ENCODE measurements around the gene PLB1. TPM values are rescaled to one million over a fixed set of nuclear protein-coding genes. Genes with fewer than 3 reads are reported as not detected.
A peak's percentile ranks its signal among the peaks of the same experiment; 100 is the strongest.

PLB1 gene
- polyA plus RNA-seq, 3 donors: 20.2 to 35.8 (median 23.9) TPM

DNA sequence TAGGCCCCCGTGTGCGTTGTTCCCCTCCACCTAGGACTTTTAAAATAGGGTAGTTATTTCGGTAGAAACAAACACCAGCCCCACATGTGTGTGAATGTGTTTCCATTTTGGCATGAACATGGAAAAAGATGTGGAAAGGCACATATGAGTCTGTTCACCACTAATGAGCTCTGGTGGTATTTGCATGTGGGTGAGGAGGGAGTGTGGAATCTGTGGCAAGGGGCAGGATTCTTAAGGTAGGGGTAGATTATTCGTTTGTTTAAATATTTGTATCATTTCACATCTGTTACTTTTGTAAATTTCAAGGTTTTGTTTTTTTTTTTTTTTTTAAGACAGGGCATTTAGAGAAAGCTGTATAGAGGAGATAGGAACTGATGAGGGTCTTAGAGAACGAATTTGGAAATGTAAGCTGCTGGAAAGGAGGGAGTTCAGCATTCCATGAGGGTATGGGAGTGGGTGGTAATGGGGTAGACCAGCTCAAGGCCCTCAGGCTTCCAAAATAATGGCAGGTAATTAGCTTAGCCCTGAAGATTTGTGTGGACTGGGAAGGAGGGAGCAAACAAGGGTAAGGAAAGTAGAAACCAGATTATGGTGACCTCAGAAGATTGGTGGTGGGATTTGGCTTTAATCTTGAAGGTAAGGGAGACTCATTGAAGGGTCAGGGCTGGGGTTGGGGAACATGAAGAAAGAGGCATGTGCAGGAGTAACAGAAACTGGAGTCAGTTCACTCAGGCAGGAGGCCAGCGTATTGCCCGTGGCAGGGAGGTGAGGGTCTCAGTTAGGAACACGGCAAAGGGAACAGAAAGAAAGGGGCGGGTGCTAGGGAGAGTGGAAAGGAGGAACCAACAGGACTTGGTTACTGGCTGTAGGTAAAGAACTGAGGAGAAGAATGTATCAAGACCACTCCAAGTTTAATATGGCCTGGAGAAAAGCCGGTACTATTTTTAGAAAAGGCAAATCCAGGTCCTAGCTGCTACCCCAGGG is 123.6 kb downstream of the PLB1 start:
- no peaks in the 10 kb centered on the region for H3K9me3 ChIP-seq (replicated peaks in 1 of 2; ENCODE audit: control insufficient read depth in 1 of 2, insufficient read depth in 1 of 2, low read length in 2 of 2)
- H3K4me2 ChIP-seq (replicated peaks; ENCODE audit: extremely low read depth, low read length, poor library complexity, severe bottlenecking): peak overlapping the region; percentile 55
- H3K36me3 ChIP-seq (replicated peaks in 1 of 2; ENCODE audit: control insufficient read depth in 1 of 2, insufficient read depth in 2 of 2, low read length in 2 of 2): peaks cover 32 to 47% of the 10 kb centered on the region in 2 donors
- TF ChIP-seq, protein P1, sequence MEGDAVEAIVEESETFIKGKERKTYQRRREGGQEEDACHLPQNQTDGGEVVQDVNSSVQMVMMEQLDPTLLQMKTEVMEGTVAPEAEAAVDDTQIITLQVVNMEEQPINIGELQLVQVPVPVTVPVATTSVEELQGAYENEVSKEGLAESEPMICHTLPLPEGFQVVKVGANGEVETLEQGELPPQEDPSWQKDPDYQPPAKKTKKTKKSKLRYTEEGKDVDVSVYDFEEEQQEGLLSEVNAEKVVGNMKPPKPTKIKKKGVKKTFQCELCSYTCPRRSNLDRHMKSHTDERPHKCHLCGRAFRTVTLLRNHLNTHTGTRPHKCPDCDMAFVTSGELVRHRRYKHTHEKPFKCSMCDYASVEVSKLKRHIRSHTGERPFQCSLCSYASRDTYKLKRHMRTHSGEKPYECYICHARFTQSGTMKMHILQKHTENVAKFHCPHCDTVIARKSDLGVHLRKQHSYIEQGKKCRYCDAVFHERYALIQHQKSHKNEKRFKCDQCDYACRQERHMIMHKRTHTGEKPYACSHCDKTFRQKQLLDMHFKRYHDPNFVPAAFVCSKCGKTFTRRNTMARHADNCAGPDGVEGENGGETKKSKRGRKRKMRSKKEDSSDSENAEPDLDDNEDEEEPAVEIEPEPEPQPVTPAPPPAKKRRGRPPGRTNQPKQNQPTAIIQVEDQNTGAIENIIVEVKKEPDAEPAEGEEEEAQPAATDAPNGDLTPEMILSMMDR (IDR thresholded peaks at IDR 0.05): no peak
- H3K4me3 ChIP-seq (replicated peaks in 1 of 3; ENCODE audit: low read depth in 2 of 3, low read length in 3 of 3): peak overlapping the region in 1 of 3 experiments; percentile 44
- Mint-ChIP-seq H3K36me3 (peaks cover 33 to 62% of the 10 kb centered on the region in 2 donors), H3K27me3 (ENCODE audit: low read depth in 3 of 3) (no peaks in the 10 kb centered on the region), H3K9me3 (peaks cover 0 to 4% (median 0%) of the 10 kb centered on the region in 7 donors), H3K4me1 (peaks cover 46% of the 10 kb centered on the region), H3K4me3 (peak overlapping the region; percentile 11 to 58), H3K27ac (peak overlapping the region; percentile 96 to 99 (median 98))
- peaks cover 35 to 37% of the 10 kb centered on the region in 2 donors for H3K4me1 ChIP-seq (ENCODE audit: control insufficient read depth in 1 of 2, insufficient read depth in 2 of 2, low read length in 2 of 2)
- H3K9ac ChIP-seq (ENCODE audit: insufficient read depth, low read length, poor library complexity, severe bottlenecking): peak overlapping the region; percentile 2
- H3K27ac ChIP-seq (ENCODE audit: low read depth in 1 of 2, low read length in 2 of 2): peak overlapping the region in 1 of 2 donors; percentile 96
- no peaks in the 10 kb centered on the region for H3K27me3 ChIP-seq (ENCODE audit: control insufficient read depth in 2 of 2, insufficient read depth in 2 of 2, low read length in 2 of 2)
- H2AFZ ChIP-seq (ENCODE audit: insufficient read depth, low read depth, low read length, poor library complexity, severe bottlenecking): peak overlapping the region; percentile 31
- peak in 2 of 3 donors; percentile 12 to 32 for DNase-seq
- H4K20me1 ChIP-seq (ENCODE audit: insufficient read depth, low read length): no peaks in the 10 kb centered on the region
- intact Hi-C loops (cut with micrococcal nuclease): loop anchor here in 1 of 2 donors (2.0 to 5.0 kb wide), 3 partner anchors 19 to 133 kb away; partner anchors contain the start of gene PPP1CB
- WGBS (ENCODE audit: insufficient coverage): 26% methylated on average over 5 of the region's 10 CpGs
- peaks cover 4% of the 10 kb centered on the region for H3K79me2 ChIP-seq (ENCODE audit: insufficient read depth, low read length)

DNA sequence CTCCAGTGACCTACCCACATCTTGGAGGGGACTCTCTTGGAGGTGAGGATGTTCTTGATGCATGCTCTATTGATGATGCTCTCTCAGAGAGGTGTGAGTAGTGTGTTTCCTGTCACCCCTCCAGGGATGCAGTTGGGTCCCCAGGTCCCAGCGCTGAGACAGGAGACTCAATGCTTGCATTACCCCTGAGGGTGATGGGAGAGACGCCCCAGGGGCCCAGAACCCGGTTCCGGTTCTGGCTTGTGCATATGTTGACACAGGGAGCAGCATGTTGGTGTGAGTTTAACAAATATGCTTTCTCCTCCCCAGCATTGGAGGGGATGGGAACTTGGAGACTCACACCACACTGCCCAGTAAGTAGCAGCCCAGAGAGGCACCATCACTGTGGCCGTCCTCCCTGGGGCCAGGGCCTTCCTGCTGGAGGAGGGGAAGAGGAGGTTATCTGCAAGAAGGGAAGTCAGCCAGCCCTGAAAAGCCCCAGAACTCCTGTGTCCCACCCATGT is 124.5 kb downstream of the PLB1 start:
- H3K4me1 Mint-ChIP-seq: peaks cover 55% of the 10 kb centered on the region

More for the DNA sequence above, 124.5 kb downstream of the PLB1 start:
- DNase-seq: peak in 1 of 3 donors; percentile 13
- Mint-ChIP-seq H3K4me3 (peak overlapping the region; percentile 31 to 76), H3K36me3 (peaks cover 33 to 62% of the 10 kb centered on the region in 2 donors), H3K27ac (peak overlapping the region; percentile 96 to 99 (median 98)), H3K27me3 (ENCODE audit: low read depth in 3 of 3) (no peaks in the 10 kb centered on the region), H3K9me3 (peaks cover 0 to 4% (median 0%) of the 10 kb centered on the region in 7 donors)
- no peaks in the 10 kb centered on the region for H3K9me3 ChIP-seq (replicated peaks in 1 of 2; ENCODE audit: control insufficient read depth in 1 of 2, insufficient read depth in 1 of 2, low read length in 2 of 2)
- intact Hi-C loops (cut with micrococcal nuclease): loop anchor here in 1 of 2 donors (2.0 to 5.0 kb wide), 3 partner anchors 20 to 132 kb away; partner anchors contain the start of gene PPP1CB
- peaks cover 24 to 39% of the 10 kb centered on the region in 2 donors for H3K36me3 ChIP-seq (replicated peaks in 1 of 2; ENCODE audit: control insufficient read depth in 1 of 2, insufficient read depth in 2 of 2, low read length in 2 of 2)
- H3K4me3 ChIP-seq (replicated peaks in 1 of 3; ENCODE audit: low read depth in 2 of 3, low read length in 3 of 3): peak overlapping the region in 1 of 3 experiments; percentile 44
- peak overlapping the region; percentile 43 for H2AFZ ChIP-seq (ENCODE audit: insufficient read depth, low read depth, low read length, poor library complexity, severe bottlenecking)
- no peaks in the 10 kb centered on the region for H4K20me1 ChIP-seq (ENCODE audit: insufficient read depth, low read length)
- peaks cover 43 to 45% of the 10 kb centered on the region in 2 donors for H3K4me1 ChIP-seq (ENCODE audit: control insufficient read depth in 1 of 2, insufficient read depth in 2 of 2, low read length in 2 of 2)
- no peaks in the 10 kb centered on the region for H3K27me3 ChIP-seq (ENCODE audit: control insufficient read depth in 2 of 2, insufficient read depth in 2 of 2, low read length in 2 of 2)
- peak overlapping the region; percentile 55 for H3K4me2 ChIP-seq (replicated peaks; ENCODE audit: extremely low read depth, low read length, poor library complexity, severe bottlenecking)
- WGBS (ENCODE audit: insufficient coverage): 100% methylated on average over 1 of the region's 5 CpGs
- H3K27ac ChIP-seq (ENCODE audit: low read depth in 1 of 2, low read length in 2 of 2): peak overlapping the region; percentile 85 to 96
- TF ChIP-seq, protein P1 (IDR thresholded peaks at IDR 0.05): no peak
- peak overlapping the region; percentile 75 for H3K9ac ChIP-seq (ENCODE audit: insufficient read depth, low read length, poor library complexity, severe bottlenecking)
- H3K79me2 ChIP-seq (ENCODE audit: insufficient read depth, low read length): peaks cover 4% of the 10 kb centered on the region
